GM21529 (cell line): Measurements from ENCODE around the gene PIM3.
"Not testable (repeated sequence)": the region's sequence is repeated elsewhere in the genome, so short reads cannot be mapped to it uniquely, and the experiment has no call there.

Experiments
- ATAC-seq: cut with Tn5 transposase; IDR thresholded peaks from one replicate; pipeline ENCODE4 v1.9.1; 2021; ENCODE audit not compliant: unreplicated experiment

The PIM3 gene

GRCh38 chr22:49981799-49982198 lies 21.2 kb downstream of the PIM3 start:
- not testable (repeated sequence) for ATAC-seq

DNA sequence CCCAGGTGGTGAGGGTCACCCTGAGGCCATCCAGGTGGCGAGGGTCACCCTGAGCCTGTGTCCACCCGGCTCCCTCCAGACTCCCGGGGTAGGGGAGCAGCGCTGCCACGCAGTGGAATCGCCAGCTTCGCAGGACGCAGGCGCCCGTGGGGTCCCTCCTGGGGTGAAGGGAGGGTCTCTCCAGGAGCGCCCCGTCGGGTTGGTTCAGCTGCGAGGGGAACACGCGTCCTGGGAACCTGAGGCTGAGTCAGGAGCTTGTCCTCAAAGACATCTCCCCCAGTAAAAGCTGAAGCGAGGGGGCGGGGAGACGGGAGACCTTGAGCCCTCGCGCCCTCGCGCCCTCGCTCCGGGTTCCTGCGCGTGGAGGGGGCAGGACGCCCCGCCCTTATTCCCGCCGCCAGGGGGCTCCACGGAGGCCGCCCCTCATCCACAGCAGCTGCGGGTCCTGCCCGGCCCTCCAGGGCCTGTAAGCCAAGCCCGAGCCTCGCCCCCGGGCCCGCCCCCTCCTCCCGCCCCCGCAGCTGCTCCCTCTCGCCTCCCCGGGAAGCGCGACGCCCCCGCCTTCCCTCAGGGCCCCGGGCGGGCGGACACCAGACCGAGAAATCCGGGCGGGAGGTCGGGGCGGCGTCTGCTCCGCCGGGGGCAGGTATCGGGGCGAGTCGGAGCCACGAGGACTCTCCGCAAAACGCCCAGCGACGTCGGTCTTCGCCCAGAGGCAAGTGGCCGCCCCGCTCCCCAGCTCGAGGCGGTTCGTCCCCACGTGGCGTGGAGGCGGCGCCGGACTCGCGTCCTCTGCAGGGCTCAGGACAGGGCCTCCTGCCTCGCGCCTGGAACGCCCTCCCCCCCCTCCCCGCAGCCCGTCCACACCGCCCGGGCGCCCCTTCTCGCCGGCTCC lies 22.8 kb downstream of the PIM3 start:
- no peak for ATAC-seq

DNA sequence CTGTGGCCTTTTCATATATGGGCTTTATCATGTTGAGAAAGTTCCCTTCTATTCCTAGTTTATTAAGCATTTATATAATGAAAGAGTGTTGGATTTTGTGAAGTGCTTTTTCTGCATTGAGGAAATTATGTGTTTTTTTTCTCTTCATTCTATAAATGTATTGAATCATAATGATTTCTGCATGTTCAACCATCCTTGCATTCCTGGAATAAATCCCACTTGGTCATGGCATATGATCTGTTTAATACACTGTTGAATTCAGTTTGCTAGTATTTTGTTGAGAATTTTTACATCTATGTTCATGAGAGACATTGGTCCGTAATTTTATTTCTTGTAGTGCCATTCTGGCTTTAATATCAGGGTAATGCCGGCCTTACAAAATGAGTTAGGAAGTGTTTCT lies 25.8 kb downstream of the PIM3 start:
- ATAC-seq = no peak

DNA sequence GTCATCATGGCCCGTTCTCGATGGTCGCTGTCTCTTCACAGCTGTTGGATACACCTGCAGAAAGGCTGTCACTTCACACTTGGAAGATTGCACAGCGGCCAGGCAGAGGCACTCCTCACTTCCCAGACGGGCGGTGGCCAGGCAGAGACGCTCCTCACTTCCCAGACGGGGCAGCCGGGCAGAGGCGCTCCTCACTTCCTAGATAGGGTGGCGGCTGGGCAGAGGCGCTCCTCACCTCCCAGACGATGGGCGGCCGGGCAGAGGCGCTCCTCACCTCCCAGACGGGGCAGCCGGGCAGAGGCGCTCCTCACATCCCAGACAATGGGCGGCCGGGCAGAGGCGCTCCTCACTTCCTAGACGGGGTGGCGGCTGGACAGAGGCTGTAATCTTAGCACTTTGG lies 29.3 kb downstream of the PIM3 start:
- ATAC-seq = not testable (repeated sequence)

GRCh38 chr22:49991167-49991566 lies 30.6 kb downstream of the PIM3 start:
- ATAC-seq = no peak

GRCh38 chr22:49991907-49992533 lies 31.4 kb downstream of the PIM3 start:
- no peak for ATAC-seq

GRCh38 chr22:49992921-49993648 lies 32.5 kb downstream of the PIM3 start:
- ATAC-seq = no peak

DNA sequence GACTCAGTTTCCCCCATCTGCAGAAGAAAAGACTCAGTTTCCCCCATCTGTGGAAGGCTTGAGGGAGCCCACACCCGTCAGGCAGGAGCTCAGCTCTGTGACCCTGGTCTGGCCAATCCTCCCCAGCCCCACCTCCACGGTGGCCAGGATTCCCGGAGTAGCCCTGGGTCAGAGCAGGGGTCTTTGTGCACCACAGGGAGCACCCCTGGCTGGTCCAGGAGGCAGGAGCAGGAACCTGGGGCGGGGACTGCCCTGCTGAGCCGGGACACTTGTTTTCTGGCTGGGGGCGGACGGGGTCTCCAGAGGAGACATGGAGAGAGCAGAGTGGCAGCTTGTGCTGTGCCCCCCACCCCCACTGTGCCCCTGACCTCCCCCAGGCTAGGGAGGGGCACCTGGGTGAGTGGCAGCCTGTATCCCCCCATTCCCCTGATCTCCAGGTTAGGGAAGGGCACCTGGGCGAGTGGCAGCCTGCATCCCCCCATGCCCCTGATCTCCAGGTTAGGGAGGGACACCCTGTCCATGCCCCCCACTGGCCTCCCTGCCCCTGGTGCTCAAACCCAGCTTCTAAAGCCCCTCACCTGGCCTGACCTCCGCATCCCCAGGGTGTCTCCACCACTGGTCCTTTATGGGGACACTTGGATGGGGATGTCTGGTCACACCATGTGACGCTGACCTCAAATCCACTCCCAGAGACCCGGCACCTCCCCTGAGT lies 33.2 kb downstream of the PIM3 start:
- no peak for ATAC-seq

GRCh38 chr22:49994361-49995040 lies 33.9 kb downstream of the PIM3 start:
- no peak for ATAC-seq

GRCh38 chr22:49995041-49995360 lies 34.4 kb downstream of the PIM3 start:
- no peak for ATAC-seq

- ATAC-seq = no peak
Measured at GRCh38 chr22:49995361-49996118, 35.0 kb downstream of the PIM3 start.

GRCh38 chr22:49996119-49996517 lies 35.5 kb downstream of the PIM3 start:
- no peak for ATAC-seq

GRCh38 chr22:49996518-49997250 lies 36.1 kb downstream of the PIM3 start:
- ATAC-seq = no peak

DNA sequence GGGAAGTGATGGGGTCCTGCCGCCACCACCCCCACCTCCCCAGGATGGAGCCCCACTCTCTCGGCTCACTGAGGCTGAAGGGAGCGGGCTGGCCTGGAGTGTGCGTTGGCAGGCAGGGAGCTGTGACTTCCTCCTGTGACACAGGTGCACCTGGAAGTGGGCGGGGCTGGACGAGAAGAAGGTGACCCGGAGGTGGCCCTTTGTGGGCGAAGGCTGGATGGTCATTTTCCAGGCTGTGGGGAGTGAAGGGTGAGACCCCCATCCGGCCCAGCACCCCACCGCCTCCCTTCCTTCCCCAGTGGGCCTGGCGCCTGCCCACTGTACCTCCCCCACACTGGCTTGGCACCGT lies 36.7 kb downstream of the PIM3 start:
- ATAC-seq = no peak

DNA sequence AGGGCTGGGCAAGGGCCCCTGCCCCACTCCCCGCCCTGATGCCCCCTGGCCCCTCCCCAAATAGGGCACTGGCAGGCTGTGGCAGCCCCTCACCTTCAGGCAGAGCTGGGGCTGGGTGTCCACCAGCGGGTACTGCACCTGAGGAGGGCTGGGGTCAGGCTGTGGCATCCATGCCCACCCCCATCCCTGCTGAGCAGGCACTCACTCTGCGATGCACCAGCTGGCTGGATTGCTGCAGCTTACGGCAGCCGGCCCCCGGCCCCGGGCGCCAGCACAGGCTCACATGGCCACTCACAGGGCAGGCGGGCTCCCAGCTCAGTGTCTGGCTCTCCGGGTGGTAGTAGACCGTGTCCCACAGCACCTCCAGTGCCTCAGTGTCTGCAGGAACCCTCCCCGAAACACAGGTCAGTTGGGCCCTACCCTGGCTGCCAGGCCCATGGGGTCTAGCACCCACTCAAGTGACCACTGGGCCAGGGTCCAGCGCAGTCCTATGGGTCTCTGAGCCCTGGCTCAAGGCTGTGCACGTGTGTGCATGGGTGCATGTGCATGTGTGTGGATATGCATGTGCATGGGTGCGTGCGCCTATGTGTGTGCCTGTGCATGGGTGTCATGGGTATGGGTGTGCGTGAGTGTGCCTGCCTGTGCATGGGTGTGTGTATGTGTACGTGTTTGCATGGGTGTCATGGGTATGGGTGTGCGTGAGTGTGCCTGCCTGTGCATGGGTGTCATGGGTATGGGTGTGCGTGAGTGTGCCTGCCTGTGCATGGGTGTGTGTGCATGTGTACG lies 37.6 kb downstream of the PIM3 start:
- ATAC-seq = no peak

DNA sequence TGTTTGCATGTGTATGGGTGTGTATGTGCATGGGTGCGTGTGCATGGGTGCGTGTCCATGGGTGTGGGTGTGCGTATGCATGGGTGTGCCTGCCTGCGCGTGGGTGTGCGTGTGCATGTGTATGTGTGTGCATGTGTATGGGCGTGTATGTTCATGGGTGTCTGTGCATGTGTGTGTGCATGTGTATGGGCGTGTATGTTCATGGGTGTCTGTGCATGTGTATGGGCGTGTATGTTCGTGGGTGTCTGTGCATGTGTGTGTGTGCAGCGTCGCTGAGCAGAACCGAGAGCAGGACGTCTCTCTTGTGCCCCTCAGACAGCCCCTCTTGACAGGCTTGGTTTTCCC lies 38.1 kb downstream of the PIM3 start:
- ATAC-seq = no peak

GRCh38 chr22:49999063-49999945 lies 38.7 kb downstream of the PIM3 start:
- no peak for ATAC-seq
